ENCODE results near the gene TMEM37. TPM values are rescaled to one million over a fixed set of nuclear protein-coding genes. Genes with fewer than 3 reads are reported as not detected.

Gene TMEM37
- total and polyA plus RNA-seq, 2 of the 13 experiments (the other 11 are each of a cell fraction or from before 2014, with no cell fraction given) = 37.7 to 115 TPM

- TF ChIP-seq TSC22D2 (CRISPR knock-in tag; IDR thresholded peaks at IDR 0.05; ENCODE audit: borderline replicate concordance) (no peak), LCORL (IDR thresholded peaks at IDR 0.05) (no peak), LCORL (CRISPR knock-in tag; IDR thresholded peaks at IDR 0.05) (no peak; the same call in 1 of the 2 replicates), ZNF746 (CRISPR knock-in tag; IDR thresholded peaks at IDR 0.05) (peak; percentile 61; the same call in 1 of the 2 replicates), FOXC1 (CRISPR knock-in tag; IDR thresholded peaks at IDR 0.05; ENCODE audit: borderline replicate concordance) (no peak), ZBTB20 (CRISPR knock-in tag; IDR thresholded peaks at IDR 0.05; ENCODE audit: borderline replicate concordance, low read depth) (no peak), PCBP1 (IDR thresholded peaks at IDR 0.05; ENCODE audit: borderline replicate concordance, low read depth, low read length) (no peak), HDAC1 (CRISPR knock-in tag; IDR thresholded peaks at IDR 0.05) (peak; percentile 54; the same call in 1 of the 2 replicates), ZNF749 (CRISPR knock-in tag; IDR thresholded peaks at IDR 0.05; ENCODE audit: borderline replicate concordance) (no peak), SNRNP70 (IDR thresholded peaks at IDR 0.05; ENCODE audit: low read depth, low read length) (no peak), U2AF1 (optimal IDR thresholded peaks at IDR 0.05; ENCODE audit: low read depth, low read length) (no peak), ZGPAT (CRISPR knock-in tag; IDR thresholded peaks at IDR 0.05) (peak; percentile 53; the same call in 1 of the 2 replicates), ZNF546 (CRISPR knock-in tag; conservative IDR thresholded peaks at IDR 0.05) (no peak), KLF12 (CRISPR knock-in tag; IDR thresholded peaks at IDR 0.05; ENCODE audit: borderline replicate concordance) (no peak), SIN3B (IDR thresholded peaks at IDR 0.05; ENCODE audit: low read length) (no peak), THYN1 (CRISPR knock-in tag; IDR thresholded peaks at IDR 0.05; ENCODE audit: borderline replicate concordance, low read depth) (no peak), CENPX (CRISPR knock-in tag; IDR thresholded peaks at IDR 0.05) (no peak), TBX2 (CRISPR knock-in tag; IDR thresholded peaks at IDR 0.05; ENCODE audit: borderline replicate concordance) (no peak), BRF2 (CRISPR knock-in tag; IDR thresholded peaks at IDR 0.05) (no peak), PRMT3 (CRISPR knock-in tag; IDR thresholded peaks at IDR 0.05; ENCODE audit: borderline replicate concordance, low read depth) (no peak), HNF4A (CRISPR knock-in tag; IDR thresholded peaks at IDR 0.05) (peak; percentile 83), ZMYM3 (CRISPR knock-in tag; IDR thresholded peaks at IDR 0.05) (peak; percentile 79), ZNF883 (CRISPR knock-in tag; IDR thresholded peaks at IDR 0.05; ENCODE audit: not compliant biosample characterization) (no peak), PBX2 (CRISPR knock-in tag; IDR thresholded peaks at IDR 0.05) (no peak), HHEX (CRISPR knock-in tag; IDR thresholded peaks at IDR 0.05) (no peak), HNF4G (IDR thresholded peaks at IDR 0.05; ENCODE audit: borderline replicate concordance, low read depth, low read length) (peak; percentile 27; the same call in 1 of the 2 replicates), HNF4G (CRISPR knock-in tag; IDR thresholded peaks at IDR 0.05; ENCODE audit: borderline replicate concordance, low read depth) (no peak), RARA (CRISPR knock-in tag; IDR thresholded peaks at IDR 0.05) (peak; percentile 56)
Measured at GRCh38 chr2:119402645-119403560, 28.8 kb upstream of the TMEM37 start (continued).

Measured in HepG2 (cell line).